ELR (cell line): ENCODE results near the gene SP8.

Source experiments
- DNase-seq: peaks from one replicate; pipeline ENCODE4 v3.0.0-alpha.2; 2015; ENCODE audit warnings: low read depth

SP8 gene

GRCh38 chr7:20794676-20795075 lies 8.0 kb upstream of the SP8 start:
- no peak for DNase-seq

- no peak for DNase-seq
These were observed 7.2 kb upstream of the SP8 start for GRCh38 chr7:20793694-20794394.

GRCh38 chr7:20793248-20793647 lies 6.6 kb upstream of the SP8 start:
- no peak for DNase-seq

- DNase-seq = no peak
These were observed 5.1 kb upstream of the SP8 start for GRCh38 chr7:20791538-20792434.

- DNase-seq = no peak
These were observed 3.7 kb upstream of the SP8 start for GRCh38 chr7:20790375-20790774.

GRCh38 chr7:20788420-20788990 lies 1.8 kb upstream of the SP8 start:
- no peak for DNase-seq

- DNase-seq = no peak
These were observed 1.2 kb upstream of the SP8 start for GRCh38 chr7:20787660-20788419.

GRCh38 chr7:20786421-20786778 lies 286 bp downstream of the SP8 start:
- DNase-seq = no peak

- no peak for DNase-seq
These were observed 655 bp downstream of the SP8 start for GRCh38 chr7:20786049-20786412.

GRCh38 chr7:20785157-20786048 lies 1.3 kb downstream of the SP8 start:
- DNase-seq = no peak

GRCh38 chr7:20784388-20785156 lies 2.1 kb downstream of the SP8 start:
- DNase-seq = no peak

- DNase-seq = no peak
These were observed 2.8 kb downstream of the SP8 start for GRCh38 chr7:20783700-20784387.

GRCh38 chr7:20783125-20783699 lies 3.5 kb downstream of the SP8 start:
- no peak for DNase-seq

GRCh38 chr7:20779041-20779440 lies 7.6 kb downstream of the SP8 start:
- no peak for DNase-seq

- no peak for DNase-seq
These were observed 8.5 kb downstream of the SP8 start for GRCh38 chr7:20778063-20778721.

- DNase-seq = no peak
These were observed 9.2 kb downstream of the SP8 start for GRCh38 chr7:20777377-20778062.

- no peak for DNase-seq
These were observed 9.7 kb downstream of the SP8 start for GRCh38 chr7:20776942-20777341.

- no peak for DNase-seq
These were observed 10.3 kb downstream of the SP8 start for GRCh38 chr7:20776214-20776911.
